Loucy (cell line): ENCODE measurements around the gene CYB5D1.

Source experiments
- EZH2phosphoT487 ChIP-seq: fragments of 200-600 bp; IDR thresholded peaks from 2 replicates; pipeline ENCODE4 v1.6.1; 2018; ENCODE audit warnings: antibody characterized with exemption, mild to moderate bottlenecking, moderate library complexity, borderline replicate concordance
- TF ChIP-seq, protein P1 (sequence below): fragments of 200-600 bp; sonication (generic); conservative IDR thresholded peaks from 2 replicates; pipeline ENCODE4 v1.5.1; 2014; ENCODE audit warnings: mild to moderate bottlenecking, antibody characterized with exemption, low read length

DNA sequence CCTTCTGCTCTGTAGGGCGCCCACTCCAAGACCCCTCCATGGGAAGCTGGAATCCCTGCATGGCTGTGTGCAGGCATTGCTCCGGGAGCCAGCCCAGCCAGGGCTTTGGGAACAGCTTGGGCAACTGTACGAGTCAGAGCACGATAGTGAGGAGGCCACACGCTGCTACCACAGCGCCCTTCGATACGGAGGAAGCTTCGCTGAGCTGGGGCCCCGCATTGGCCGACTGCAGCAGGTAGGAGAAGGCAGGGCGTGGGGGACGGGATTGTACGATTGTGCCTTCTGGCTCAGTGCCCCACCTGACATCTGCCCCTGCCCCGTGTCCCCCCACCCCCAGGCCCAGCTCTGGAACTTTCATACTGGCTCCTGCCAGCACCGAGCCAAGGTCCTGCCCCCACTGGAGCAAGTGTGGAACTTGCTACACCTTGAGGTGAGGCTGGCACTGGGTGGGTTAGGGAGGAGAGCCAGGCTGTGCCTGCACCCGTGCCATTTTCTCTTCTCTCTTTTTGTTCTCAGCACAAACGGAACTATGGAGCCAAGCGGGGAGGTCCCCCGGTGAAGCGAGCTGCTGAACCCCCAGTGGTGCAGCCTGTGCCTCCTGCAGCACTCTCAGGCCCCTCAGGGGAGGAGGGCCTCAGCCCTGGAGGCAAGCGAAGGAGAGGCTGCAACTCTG lies 11.6 kb upstream of the CYB5D1 start:
- no peak for TF ChIP-seq EZH2phosphoT487
- TF ChIP-seq, protein P1, sequence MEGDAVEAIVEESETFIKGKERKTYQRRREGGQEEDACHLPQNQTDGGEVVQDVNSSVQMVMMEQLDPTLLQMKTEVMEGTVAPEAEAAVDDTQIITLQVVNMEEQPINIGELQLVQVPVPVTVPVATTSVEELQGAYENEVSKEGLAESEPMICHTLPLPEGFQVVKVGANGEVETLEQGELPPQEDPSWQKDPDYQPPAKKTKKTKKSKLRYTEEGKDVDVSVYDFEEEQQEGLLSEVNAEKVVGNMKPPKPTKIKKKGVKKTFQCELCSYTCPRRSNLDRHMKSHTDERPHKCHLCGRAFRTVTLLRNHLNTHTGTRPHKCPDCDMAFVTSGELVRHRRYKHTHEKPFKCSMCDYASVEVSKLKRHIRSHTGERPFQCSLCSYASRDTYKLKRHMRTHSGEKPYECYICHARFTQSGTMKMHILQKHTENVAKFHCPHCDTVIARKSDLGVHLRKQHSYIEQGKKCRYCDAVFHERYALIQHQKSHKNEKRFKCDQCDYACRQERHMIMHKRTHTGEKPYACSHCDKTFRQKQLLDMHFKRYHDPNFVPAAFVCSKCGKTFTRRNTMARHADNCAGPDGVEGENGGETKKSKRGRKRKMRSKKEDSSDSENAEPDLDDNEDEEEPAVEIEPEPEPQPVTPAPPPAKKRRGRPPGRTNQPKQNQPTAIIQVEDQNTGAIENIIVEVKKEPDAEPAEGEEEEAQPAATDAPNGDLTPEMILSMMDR: no peak
